ENCODE measurements around the gene TRAPPC10. TPM values are rescaled to one million over a fixed set of nuclear protein-coding genes. Genes with fewer than 3 reads are reported as not detected.

The TRAPPC10 gene
- total RNA-seq, 1 experiment from 2014 or later: 32.9 TPM

DNA sequence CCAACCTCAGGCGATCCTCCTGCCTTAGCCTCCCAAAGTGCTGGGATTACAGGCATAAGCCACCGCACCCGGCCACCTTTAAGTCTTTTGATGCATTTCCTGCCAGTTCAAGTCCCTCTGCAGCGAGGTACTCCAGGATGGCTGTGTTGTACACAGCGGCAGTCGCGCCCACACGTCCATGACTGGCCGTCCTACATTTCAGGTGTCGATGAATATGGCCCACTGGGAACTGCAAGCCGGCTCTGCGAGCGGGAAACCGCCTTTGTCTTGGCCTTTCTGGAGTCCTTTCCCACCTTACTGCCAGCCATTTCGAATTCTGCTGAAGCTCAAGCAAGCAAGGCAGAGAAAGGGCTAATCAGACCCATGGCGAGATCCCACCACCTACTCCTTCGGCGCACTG lies 34.6 kb downstream of the TRAPPC10 start:
- TF ChIP-seq, protein P1, sequence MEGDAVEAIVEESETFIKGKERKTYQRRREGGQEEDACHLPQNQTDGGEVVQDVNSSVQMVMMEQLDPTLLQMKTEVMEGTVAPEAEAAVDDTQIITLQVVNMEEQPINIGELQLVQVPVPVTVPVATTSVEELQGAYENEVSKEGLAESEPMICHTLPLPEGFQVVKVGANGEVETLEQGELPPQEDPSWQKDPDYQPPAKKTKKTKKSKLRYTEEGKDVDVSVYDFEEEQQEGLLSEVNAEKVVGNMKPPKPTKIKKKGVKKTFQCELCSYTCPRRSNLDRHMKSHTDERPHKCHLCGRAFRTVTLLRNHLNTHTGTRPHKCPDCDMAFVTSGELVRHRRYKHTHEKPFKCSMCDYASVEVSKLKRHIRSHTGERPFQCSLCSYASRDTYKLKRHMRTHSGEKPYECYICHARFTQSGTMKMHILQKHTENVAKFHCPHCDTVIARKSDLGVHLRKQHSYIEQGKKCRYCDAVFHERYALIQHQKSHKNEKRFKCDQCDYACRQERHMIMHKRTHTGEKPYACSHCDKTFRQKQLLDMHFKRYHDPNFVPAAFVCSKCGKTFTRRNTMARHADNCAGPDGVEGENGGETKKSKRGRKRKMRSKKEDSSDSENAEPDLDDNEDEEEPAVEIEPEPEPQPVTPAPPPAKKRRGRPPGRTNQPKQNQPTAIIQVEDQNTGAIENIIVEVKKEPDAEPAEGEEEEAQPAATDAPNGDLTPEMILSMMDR (conservative IDR thresholded peaks at IDR 0.05): no peak
- no peak overlapping the region for H2BK15ac ChIP-seq (ENCODE audit: low read depth, low read length)
- no peaks in the 10 kb centered on the region for H3K9me3 ChIP-seq (ENCODE audit: control insufficient read depth, low read depth, low read length)
- no peak overlapping the region for H3K4me2 ChIP-seq (ENCODE audit: insufficient read depth, insufficient read length, low read length)
- no peak overlapping the region for H3T11ph ChIP-seq (ENCODE audit: low read length)
- H4K20me1 ChIP-seq (ENCODE audit: control insufficient read depth, insufficient read depth, insufficient read length): peaks cover 4% of the 10 kb centered on the region
- no peak overlapping the region for H2BK5ac ChIP-seq (ENCODE audit: insufficient read length, low read length)
- no peak overlapping the region for H2BK12ac ChIP-seq (ENCODE audit: insufficient read length, low read depth, low read length)
- Mint-ChIP-seq H3K4me3 (no peak overlapping the region), H3K27ac (no peak overlapping the region), H3K9me3 (no peaks in the 10 kb centered on the region), H3K36me3 (ENCODE audit: insufficient read depth in 1 of 3, low read depth in 3 of 3) (peaks cover 0 to 10% (median 10%) of the 10 kb centered on the region in 3 experiments; a peak in 4 of 7 replicates), H3K4me1 (0 out of 4 replicates have a peak, but pooled peaks cover 0 to 2% of the 10 kb centered on the region in 2 experiments), H3K27me3 (ENCODE audit: low read depth) (no peaks in the 10 kb centered on the region)
- H2BK20ac ChIP-seq (ENCODE audit: low read depth, low read length, poor library complexity, severe bottlenecking): no peak overlapping the region
- no peaks in the 10 kb centered on the region for H3K79me1 ChIP-seq (ENCODE audit: insufficient read depth, low read depth, low read length, poor library complexity, severe bottlenecking)
- no peak overlapping the region for H3K23ac ChIP-seq (ENCODE audit: insufficient read length, low read depth, low read length)
- no peak overlapping the region for H3K9ac ChIP-seq (ENCODE audit: extremely low read depth, insufficient read length, low read length)
- H4K91ac ChIP-seq (ENCODE audit: insufficient read length, low read depth, low read length): no peak overlapping the region
- DNase-seq: no peak
- no peak overlapping the region for H3K27ac ChIP-seq (ENCODE audit: insufficient read length, low read depth, low read length)
- H3K27me3 ChIP-seq (ENCODE audit: insufficient read depth, low read length): no peaks in the 10 kb centered on the region
- no peak overlapping the region for H3K56ac ChIP-seq (ENCODE audit: insufficient read length, low read depth, low read length)
- H3K79me2 ChIP-seq (ENCODE audit: insufficient read depth, low read length): no peaks in the 10 kb centered on the region; the same call in 1 of the 2 replicates
- H2AK5ac ChIP-seq (ENCODE audit: insufficient read length, low read length): no peak overlapping the region
- H3K23me2 ChIP-seq (ENCODE audit: insufficient read length, low read depth, low read length, poor library complexity, severe bottlenecking): no peaks in the 10 kb centered on the region
- H3K18ac ChIP-seq (ENCODE audit: insufficient read length, low read depth, low read length): no peak overlapping the region
- no peak overlapping the region for H2BK120ac ChIP-seq (ENCODE audit: low read depth, low read length, poor library complexity, severe bottlenecking)
- no peak overlapping the region for H3K14ac ChIP-seq (ENCODE audit: insufficient read depth, low read length)
- H4K8ac ChIP-seq (replicated peaks; ENCODE audit: insufficient read length, low read depth, low read length): no peak overlapping the region
- no CpG with 5 or more reads among the region's 18 CpGs for WGBS (ENCODE audit: extremely low coverage, insufficient read length, low lambda C conversion rate)
- no peaks in the 10 kb centered on the region for H3K4me1 ChIP-seq (ENCODE audit: insufficient read depth, low read length)
- no peak overlapping the region for H3K4ac ChIP-seq (ENCODE audit: low read depth, low read length)
- H4K5ac ChIP-seq (ENCODE audit: insufficient read length, low read depth, low read length): no peak overlapping the region
- no peak overlapping the region for H2AFZ ChIP-seq (ENCODE audit: low read length)

Data from H9 (cell line).